MM.1S (cell line): Measurements from ENCODE around the gene AVP.

Experiments
- DNase-seq: peaks from one replicate; pipeline ENCODE4 v3.0.0-alpha.2; 2015
- H2AFZ ChIP-seq: fragments of 300-600 bp; sonication (generic); 2 replicates; pipeline ENCODE4 v1.6.0; 2016; ENCODE audit warnings: antibody characterized with exemption, low read length
- H3F3A ChIP-seq: fragments of 300-600 bp; sonication (generic); 2 replicates; pipeline ENCODE4 v1.6.1; 2016; ENCODE audit warnings: mild to moderate bottlenecking, antibody characterized with exemption, low read length, moderate library complexity, mixed read lengths; ENCODE audit not compliant: insufficient read depth
- H3K27ac ChIP-seq: fragments of 300-600 bp; sonication (generic); 2 replicates; pipeline ENCODE4 v1.5.1; 2016; ENCODE audit warnings: mild to moderate bottlenecking, low read length
- H3K27me3 ChIP-seq: fragments of 300-600 bp; sonication (generic); replicated peaks from 2 replicates; pipeline ENCODE4 v1.6.0; 2016; ENCODE audit warnings: low read length; ENCODE audit not compliant: insufficient read depth
- H3K36me3 ChIP-seq: fragments of 300-600 bp; sonication (generic); replicated peaks from 2 replicates; pipeline ENCODE4 v1.6.1; 2016; ENCODE audit warnings: mild to moderate bottlenecking, low read length, mixed read lengths; ENCODE audit not compliant: insufficient read depth
- H3K4me1 ChIP-seq: fragments of 300-600 bp; sonication (generic); 2 replicates; pipeline ENCODE4 v1.6.1; 2016; ENCODE audit warnings: low read length, mixed read lengths
- H3K4me2 ChIP-seq: fragments of 300-600 bp; sonication (generic); 2 replicates; pipeline ENCODE4 v1.6.0; 2016; ENCODE audit warnings: low read depth, low read length
- H3K4me3 ChIP-seq: fragments of 300-600 bp; sonication (generic); 2 replicates; pipeline ENCODE4 v1.5.1; 2016; ENCODE audit warnings: low read length, mixed read lengths
- H3K79me2 ChIP-seq: fragments of 300-600 bp; sonication (generic); 2 replicates; pipeline ENCODE4 v1.6.1; 2016; ENCODE audit warnings: mixed run types, low read length, mixed read lengths
- H3K9ac ChIP-seq: fragments of 300-600 bp; sonication (generic); 2 replicates; pipeline ENCODE4 v1.6.1; 2016; ENCODE audit warnings: low read length, mixed read lengths
- H3K9me2 ChIP-seq: fragments of 300-600 bp; sonication (generic); replicated peaks from 2 replicates; pipeline ENCODE4 v1.6.1; 2016; ENCODE audit warnings: mild to moderate bottlenecking, low read length, mixed read lengths; ENCODE audit not compliant: insufficient read depth
- H3K9me3 ChIP-seq: fragments of 300-600 bp; sonication (generic); replicated peaks from 2 replicates; pipeline ENCODE4 v1.6.1; 2016; ENCODE audit warnings: mild to moderate bottlenecking, low read length, mixed read lengths; ENCODE audit not compliant: insufficient read depth
- H4K20me1 ChIP-seq: fragments of 300-600 bp; sonication (generic); 2 replicates; pipeline ENCODE4 v1.6.1; 2016; ENCODE audit warnings: mild to moderate bottlenecking, low read length, moderate library complexity, mixed read lengths; ENCODE audit not compliant: insufficient read depth
- EZH2 ChIP-seq: fragments of 300-600 bp; sonication (generic); optimal IDR thresholded peaks from 2 replicates; pipeline ENCODE3; 2017; ENCODE audit warnings: low read depth, mild to moderate bottlenecking, antibody characterized with exemption, low read length, mixed read lengths
- EZH2phosphoT487 ChIP-seq: fragments of 300-600 bp; sonication (generic); IDR thresholded peaks from 2 replicates; pipeline ENCODE4 v1.6.1; 2018; ENCODE audit warnings: antibody characterized with exemption, low read length
- TF ChIP-seq, protein P1 (sequence below): fragments of 300-600 bp; sonication (generic); IDR thresholded peaks from 2 replicates; pipeline ENCODE4 v1.5.1; 2016; ENCODE audit warnings: antibody characterized with exemption, low read length, mixed read lengths

AVP gene

DNA sequence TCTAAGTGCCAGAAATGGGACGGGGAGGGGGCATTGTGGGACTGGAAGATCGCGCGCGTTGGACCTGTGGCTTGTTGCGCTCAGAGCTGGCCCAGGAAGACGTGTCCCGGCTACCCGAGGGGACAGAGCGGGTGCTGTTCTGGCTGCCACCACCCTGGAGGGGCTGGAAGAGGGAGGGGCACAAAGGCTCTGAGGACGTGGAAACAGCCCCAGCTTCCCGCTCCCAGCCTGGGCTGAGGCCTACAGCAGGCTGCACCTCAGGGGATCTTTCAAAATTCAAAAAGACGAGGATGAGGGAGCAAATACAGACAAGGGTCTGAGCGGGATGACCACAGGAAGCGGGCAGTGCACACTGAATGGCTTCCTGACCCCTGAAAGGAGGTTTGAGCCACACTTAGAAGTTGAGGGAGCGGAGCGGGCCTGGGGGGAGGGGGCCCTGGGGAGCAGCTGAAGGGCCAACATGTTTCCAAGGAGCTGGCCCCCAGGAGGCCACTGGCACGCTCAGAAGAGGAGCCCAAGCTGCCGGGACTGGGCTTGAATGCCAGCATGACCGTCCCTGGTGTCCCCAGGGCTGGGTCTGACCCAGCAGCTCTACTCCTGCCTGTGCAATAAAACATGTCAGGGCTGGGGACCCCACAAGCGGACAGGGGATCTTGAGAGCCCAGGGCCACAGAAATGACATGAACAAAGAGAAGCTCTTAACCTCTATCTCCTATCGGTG, 11.8 kb downstream of the AVP start:
- no peak overlapping the region for H2AFZ ChIP-seq
- no peak for DNase-seq
- no peaks in the 10 kb centered on the region for H3K79me2 ChIP-seq
- H3K27ac ChIP-seq, result no peak overlapping the region
- TF ChIP-seq EZH2phosphoT487, result no peak
- TF ChIP-seq EZH2, result no peak
- H3K4me3 ChIP-seq, result no peak overlapping the region
- H3K9ac ChIP-seq, result no peak overlapping the region
- H3K36me3 ChIP-seq, result no peaks in the 10 kb centered on the region
- 0 out of 2 replicates have a peak, but pooled peaks cover 1% of the 10 kb centered on the region for H3K27me3 ChIP-seq
- H3F3A ChIP-seq, result no peaks in the 10 kb centered on the region
- no peaks in the 10 kb centered on the region for H4K20me1 ChIP-seq
- no peaks in the 10 kb centered on the region for H3K9me3 ChIP-seq
- H3K4me2 ChIP-seq, result no peak overlapping the region
- peaks cover 9% of the 10 kb centered on the region; the same call in 1 of the 2 replicates for H3K4me1 ChIP-seq
- H3K9me2 ChIP-seq, result no peaks in the 10 kb centered on the region

DNA sequence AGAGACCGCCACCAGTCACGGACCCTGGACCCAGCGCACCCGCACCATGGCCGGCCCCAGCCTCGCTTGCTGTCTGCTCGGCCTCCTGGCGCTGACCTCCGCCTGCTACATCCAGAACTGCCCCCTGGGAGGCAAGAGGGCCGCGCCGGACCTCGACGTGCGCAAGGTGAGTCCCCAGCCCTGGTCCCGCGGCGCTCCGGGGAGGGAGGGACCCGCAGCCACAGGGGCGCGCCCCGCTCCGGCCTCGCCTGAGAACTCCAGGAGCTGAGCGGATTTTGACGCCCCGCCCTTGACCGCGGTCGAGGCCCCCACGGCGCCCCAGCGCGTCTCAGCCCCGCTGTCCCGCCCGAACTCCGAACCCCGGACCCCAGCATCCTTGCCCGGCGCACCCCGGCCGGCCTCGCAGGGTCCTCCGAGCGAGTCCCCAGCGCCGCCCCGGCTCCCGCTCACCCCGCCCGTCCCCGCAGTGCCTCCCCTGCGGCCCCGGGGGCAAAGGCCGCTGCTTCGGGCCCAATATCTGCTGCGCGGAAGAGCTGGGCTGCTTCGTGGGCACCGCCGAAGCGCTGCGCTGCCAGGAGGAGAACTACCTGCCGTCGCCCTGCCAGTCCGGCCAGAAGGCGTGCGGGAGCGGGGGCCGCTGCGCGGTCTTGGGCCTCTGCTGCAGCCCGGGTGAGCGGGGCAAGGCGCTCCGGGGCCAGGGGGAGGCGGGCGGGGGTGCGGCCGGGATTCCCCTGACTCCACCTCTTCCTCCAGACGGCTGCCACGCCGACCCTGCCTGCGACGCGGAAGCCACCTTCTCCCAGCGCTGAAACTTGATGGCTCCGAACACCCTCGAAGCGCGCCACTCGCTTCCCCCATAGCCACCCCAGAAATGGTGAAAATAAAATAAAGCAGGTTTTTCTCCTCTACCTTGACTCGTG, 12.7 kb downstream of the AVP start, which contains the start of gene OXT:
Gene OXT, plus strand, starts transcription at position 11 of the 920 bp plus-strand sequence. Its CDS starts 36 bp downstream, at position 47.
- H3K4me1 ChIP-seq, result peaks cover 9% of the 10 kb centered on the region; the same call in 1 of the 2 replicates

DNA sequence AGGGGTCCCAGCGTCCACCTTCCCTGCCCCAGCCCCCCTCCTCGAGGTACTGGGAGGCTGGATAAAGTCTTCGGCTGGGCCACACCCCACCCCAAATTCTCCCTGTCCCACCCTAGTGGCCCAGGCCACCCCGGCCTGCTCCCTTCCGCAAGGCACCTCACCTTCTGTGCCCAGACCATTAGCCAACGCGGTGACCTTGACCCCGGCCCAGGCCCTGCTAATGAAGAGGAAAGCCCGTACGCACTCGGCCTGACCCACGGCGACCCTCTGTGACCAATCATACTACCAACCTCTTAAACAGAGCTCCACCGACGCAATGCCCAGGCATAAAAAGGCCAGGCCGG, 13.3 kb downstream of the AVP start:
- Histone ChIP-seq H3K4me2 (no peak overlapping the region), H3K9me3 (no peaks in the 10 kb centered on the region), H4K20me1 (no peaks in the 10 kb centered on the region), H3K79me2 (no peaks in the 10 kb centered on the region), H2AFZ (no peak overlapping the region), H3K9ac (no peak overlapping the region), H3K4me1 (peaks cover 9% of the 10 kb centered on the region; the same call in 1 of the 2 replicates), H3K27me3 (no peaks in the 10 kb centered on the region), H3K36me3 (no peaks in the 10 kb centered on the region), H3F3A (no peaks in the 10 kb centered on the region), H3K9me2 (no peaks in the 10 kb centered on the region), H3K27ac (no peak overlapping the region), H3K4me3 (no peak overlapping the region)
- TF ChIP-seq, protein P1, sequence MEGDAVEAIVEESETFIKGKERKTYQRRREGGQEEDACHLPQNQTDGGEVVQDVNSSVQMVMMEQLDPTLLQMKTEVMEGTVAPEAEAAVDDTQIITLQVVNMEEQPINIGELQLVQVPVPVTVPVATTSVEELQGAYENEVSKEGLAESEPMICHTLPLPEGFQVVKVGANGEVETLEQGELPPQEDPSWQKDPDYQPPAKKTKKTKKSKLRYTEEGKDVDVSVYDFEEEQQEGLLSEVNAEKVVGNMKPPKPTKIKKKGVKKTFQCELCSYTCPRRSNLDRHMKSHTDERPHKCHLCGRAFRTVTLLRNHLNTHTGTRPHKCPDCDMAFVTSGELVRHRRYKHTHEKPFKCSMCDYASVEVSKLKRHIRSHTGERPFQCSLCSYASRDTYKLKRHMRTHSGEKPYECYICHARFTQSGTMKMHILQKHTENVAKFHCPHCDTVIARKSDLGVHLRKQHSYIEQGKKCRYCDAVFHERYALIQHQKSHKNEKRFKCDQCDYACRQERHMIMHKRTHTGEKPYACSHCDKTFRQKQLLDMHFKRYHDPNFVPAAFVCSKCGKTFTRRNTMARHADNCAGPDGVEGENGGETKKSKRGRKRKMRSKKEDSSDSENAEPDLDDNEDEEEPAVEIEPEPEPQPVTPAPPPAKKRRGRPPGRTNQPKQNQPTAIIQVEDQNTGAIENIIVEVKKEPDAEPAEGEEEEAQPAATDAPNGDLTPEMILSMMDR, result no peak
- TF ChIP-seq EZH2phosphoT487 (no peak), EZH2 (no peak)
- no peak for DNase-seq

More for the DNA sequence above, 12.7 kb downstream of the AVP start, which contains the start of gene OXT:
- Histone ChIP-seq H3K4me2 (no peak within 1 kb of the TSS), H3K9me2 (no peaks in the 10 kb centered on the region), H3K27me3 (no peaks in the 10 kb centered on the region), H3F3A (no peaks in the 10 kb centered on the region), H3K27ac (no peak within 1 kb of the TSS), H3K9ac (no peak within 1 kb of the TSS), H3K9me3 (no peaks in the 10 kb centered on the region), H3K36me3 (no peaks in the 10 kb centered on the region), H4K20me1 (no peaks in the 10 kb centered on the region), H3K4me3 (no peak within 1 kb of the TSS), H2AFZ (no peak within 1 kb of the TSS), H3K79me2 (no peaks in the 10 kb centered on the region)
- DNase-seq, result no peak
- TF ChIP-seq EZH2 (no peak), EZH2phosphoT487 (no peak)
- TF ChIP-seq, protein P1, result no peak
